Endothelial cell (in vitro differentiated cells): ENCODE measurements around the gene CSHL1. TPM values are rescaled to one million over a fixed set of nuclear protein-coding genes. Genes with fewer than 3 reads are reported as not detected.
"Not testable (repeated sequence)": the region's sequence is repeated elsewhere in the genome, so short reads cannot be mapped to it uniquely, and the experiment has no call there.

Experiments
- DNase-seq: peaks from one replicate; pipeline ENCODE4 v3.0.0; 2021; ENCODE audit warnings: low spot score
- H3K27ac Mint-ChIP-seq: one replicate; pipeline ENCODE4 v1.8.0; 2021; ENCODE audit warnings: mixed read lengths, inconsistent platforms; ENCODE audit not compliant: unreplicated experiment
- H3K27me3 Mint-ChIP-seq: one replicate; pipeline ENCODE4 v1.8.0; 2021; ENCODE audit warnings: mild to moderate bottlenecking, moderate library complexity, mixed read lengths, inconsistent platforms; ENCODE audit not compliant: unreplicated experiment
- H3K36me3 Mint-ChIP-seq: one replicate; pipeline ENCODE4 v1.8.0; 2021; ENCODE audit warnings: mild to moderate bottlenecking, low read depth, mixed read lengths, inconsistent platforms; ENCODE audit not compliant: unreplicated experiment
- H3K4me1 Mint-ChIP-seq: one replicate; pipeline ENCODE4 v1.8.0; 2021; ENCODE audit warnings: mild to moderate bottlenecking, mixed read lengths, inconsistent platforms; ENCODE audit not compliant: unreplicated experiment
- H3K4me3 Mint-ChIP-seq: one replicate; pipeline ENCODE4 v1.8.0; 2021; ENCODE audit warnings: mild to moderate bottlenecking, mixed read lengths, inconsistent platforms; ENCODE audit not compliant: unreplicated experiment
- H3K9me3 Mint-ChIP-seq: one replicate; pipeline ENCODE4 v1.8.0; 2021; ENCODE audit warnings: mixed read lengths, inconsistent platforms; ENCODE audit not compliant: unreplicated experiment
- total RNA-seq: library from RNA; stranded (reverse); fragmentation: NEBNext Ultra II Directional; extraction: Animal tissue kit (Norgen Biotek cat#: 25700); gene quantifications from one replicate; pipeline ENCODE4 v1.2.1, GENCODE V29; 2021; ENCODE audit not compliant: unreplicated experiment
- TF ChIP-seq, protein P1 (sequence below): fragments of 200-600 bp; sonication (generic); IDR thresholded peaks from one replicate; pipeline ENCODE4 v1.5.0; 2021; ENCODE audit warnings: antibody characterized with exemption; ENCODE audit not compliant: unreplicated experiment

The CSHL1 gene
- total RNA-seq, 1 donor from 2014 or later: not detected

DNA sequence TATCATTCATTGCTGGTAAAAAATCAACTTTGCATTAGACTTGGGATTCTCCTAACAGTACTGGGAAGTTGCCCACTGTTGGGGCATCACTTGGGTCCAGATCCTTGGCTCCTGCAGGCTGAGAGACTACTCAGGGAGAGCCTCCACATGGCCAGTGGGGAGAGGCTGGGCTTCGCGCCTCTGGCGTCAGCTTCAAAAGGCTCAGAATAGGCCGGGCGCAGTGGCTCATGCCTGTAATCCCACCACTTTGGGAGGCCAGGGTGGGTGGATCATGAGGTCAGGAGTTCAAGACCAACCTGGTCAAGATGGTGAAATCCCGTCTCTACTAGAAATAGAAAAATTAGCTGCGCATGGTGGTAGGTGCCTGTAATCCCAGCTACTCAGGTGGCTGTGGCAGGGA is 3.4 kb upstream of the CSHL1 start:
- Mint-ChIP-seq H3K9me3 (no peaks in the 10 kb centered on the region), H3K27me3 (peaks cover 8% of the 10 kb centered on the region), H3K27ac (no peak overlapping the region), H3K4me3 (no peak overlapping the region), H3K36me3 (no peaks in the 10 kb centered on the region), H3K4me1 (peaks cover 6% of the 10 kb centered on the region)
- TF ChIP-seq, protein P1, sequence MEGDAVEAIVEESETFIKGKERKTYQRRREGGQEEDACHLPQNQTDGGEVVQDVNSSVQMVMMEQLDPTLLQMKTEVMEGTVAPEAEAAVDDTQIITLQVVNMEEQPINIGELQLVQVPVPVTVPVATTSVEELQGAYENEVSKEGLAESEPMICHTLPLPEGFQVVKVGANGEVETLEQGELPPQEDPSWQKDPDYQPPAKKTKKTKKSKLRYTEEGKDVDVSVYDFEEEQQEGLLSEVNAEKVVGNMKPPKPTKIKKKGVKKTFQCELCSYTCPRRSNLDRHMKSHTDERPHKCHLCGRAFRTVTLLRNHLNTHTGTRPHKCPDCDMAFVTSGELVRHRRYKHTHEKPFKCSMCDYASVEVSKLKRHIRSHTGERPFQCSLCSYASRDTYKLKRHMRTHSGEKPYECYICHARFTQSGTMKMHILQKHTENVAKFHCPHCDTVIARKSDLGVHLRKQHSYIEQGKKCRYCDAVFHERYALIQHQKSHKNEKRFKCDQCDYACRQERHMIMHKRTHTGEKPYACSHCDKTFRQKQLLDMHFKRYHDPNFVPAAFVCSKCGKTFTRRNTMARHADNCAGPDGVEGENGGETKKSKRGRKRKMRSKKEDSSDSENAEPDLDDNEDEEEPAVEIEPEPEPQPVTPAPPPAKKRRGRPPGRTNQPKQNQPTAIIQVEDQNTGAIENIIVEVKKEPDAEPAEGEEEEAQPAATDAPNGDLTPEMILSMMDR: no peak
- DNase-seq: no peak

DNA sequence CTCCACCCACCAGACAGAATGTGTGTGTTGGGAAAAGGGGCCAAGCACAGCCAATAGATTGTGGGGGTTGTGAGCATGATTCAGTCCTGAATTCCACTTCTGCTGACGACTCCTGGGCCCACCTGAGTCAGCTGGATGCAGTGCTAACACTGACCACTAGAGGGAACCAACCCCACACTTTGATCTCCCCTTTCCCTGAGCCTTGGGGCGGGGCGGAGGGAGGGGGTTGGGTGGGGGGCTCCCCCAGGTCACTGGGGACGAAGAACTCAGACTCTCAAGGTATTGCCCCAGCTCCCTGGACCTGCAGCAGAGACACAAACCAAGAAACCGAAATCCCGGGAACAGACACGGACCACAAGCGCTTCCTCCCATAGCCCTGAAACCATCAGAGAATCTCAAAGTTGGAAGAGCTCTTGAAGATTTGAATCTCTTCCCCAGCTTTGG is 621 bp upstream of the CSHL1 start:
- Mint-ChIP-seq H3K27ac (no peak overlapping the region), H3K9me3 (no peaks in the 10 kb centered on the region), H3K27me3 (peaks cover 8% of the 10 kb centered on the region), H3K4me3 (no peak overlapping the region), H3K36me3 (no peaks in the 10 kb centered on the region), H3K4me1 (no peaks in the 10 kb centered on the region)
- TF ChIP-seq, protein P1: peak; percentile 90
- DNase-seq: peak; percentile 60

DNA sequence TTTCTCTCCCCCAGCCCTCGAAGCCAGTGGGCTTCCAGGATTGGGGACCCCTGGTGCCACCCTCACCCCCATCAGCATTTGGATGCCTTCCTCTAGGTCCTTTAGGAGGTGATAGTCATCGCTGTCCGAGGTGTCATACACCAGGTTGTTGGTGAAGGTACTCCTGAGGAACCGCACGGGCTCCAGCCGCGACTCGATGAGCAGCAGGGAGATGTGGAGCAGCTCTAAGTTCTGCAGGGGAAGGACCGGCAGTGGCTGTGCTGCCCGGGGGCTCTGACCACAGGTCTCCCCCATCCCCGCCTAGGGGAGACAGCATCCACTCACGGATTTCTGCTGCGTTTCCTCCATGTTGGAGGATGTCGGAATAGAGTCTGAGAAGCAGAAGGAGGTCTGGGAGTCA is 962 bp downstream of the CSHL1 start:
- peaks cover 5% of the 10 kb centered on the region for H3K27me3 Mint-ChIP-seq
- TF ChIP-seq, protein P1: no peak

DNA sequence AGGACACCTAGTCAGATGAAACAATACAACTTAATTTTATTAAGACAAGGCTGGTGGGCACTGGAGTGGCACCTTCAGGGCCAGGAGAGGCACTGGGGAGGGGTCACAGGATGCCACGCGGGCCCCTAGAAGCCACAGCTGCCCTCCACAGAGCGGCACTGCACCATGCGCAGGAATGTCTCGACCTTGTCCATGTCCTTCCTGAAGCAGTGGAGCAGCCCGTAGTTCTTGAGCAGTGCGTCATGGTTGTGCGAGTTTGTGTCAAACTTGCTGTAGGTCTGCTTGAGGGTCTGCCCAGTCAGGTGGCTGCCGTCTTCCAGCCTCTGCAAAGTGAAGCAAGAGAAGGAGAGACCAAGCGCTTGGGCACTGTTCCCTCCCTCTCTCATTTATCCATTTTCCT is 1.5 kb downstream of the CSHL1 start:
- not testable (repeated sequence) for DNase-seq, H3K4me3 Mint-ChIP-seq, H3K27ac Mint-ChIP-seq, H3K9me3 Mint-ChIP-seq, H3K36me3 Mint-ChIP-seq, H3K4me1 Mint-ChIP-seq, H3K27me3 Mint-ChIP-seq

More for the DNA sequence above, 962 bp downstream of the CSHL1 start:
- no peak overlapping the region for H3K4me3 Mint-ChIP-seq
- H3K27ac Mint-ChIP-seq: no peak overlapping the region
- DNase-seq: no peak
- H3K9me3 Mint-ChIP-seq: no peaks in the 10 kb centered on the region
- H3K4me1 Mint-ChIP-seq: no peaks in the 10 kb centered on the region
- no peaks in the 10 kb centered on the region for H3K36me3 Mint-ChIP-seq

DNA sequence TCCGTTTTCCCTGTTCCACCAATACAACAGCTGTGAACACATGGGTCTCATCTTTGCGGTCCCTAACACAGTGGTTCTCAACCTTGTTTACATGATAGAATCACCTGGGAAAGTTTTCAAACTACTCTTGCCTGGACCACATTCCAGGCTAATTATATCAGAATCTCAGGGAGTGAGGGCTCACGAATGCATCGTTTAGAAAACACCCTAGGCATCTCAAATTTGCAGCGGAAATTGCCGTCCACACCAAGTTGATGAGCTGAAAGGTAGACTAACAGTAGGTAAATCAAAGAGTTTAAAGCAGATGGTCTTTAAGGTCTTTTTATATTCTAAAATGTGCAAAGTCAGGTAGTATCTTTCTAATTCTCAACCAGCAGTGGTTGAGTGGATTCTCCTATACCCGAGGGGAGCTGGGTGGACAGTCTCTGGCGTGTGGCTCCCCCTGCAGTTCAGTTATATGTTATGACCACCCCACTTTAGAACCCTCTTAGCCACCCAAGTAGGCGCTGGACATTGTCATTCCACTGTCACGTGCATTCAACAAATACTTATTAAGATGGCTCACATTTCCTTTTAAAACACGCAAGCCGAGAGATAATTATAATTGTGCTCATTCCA is 3.8 kb downstream of the CSHL1 start:
- not testable (repeated sequence) for H3K4me3 Mint-ChIP-seq, H3K4me1 Mint-ChIP-seq, H3K27ac Mint-ChIP-seq, H3K36me3 Mint-ChIP-seq, H3K9me3 Mint-ChIP-seq, H3K27me3 Mint-ChIP-seq
- peak; percentile 49 for DNase-seq
- TF ChIP-seq, protein P1: peak; percentile 59

DNA sequence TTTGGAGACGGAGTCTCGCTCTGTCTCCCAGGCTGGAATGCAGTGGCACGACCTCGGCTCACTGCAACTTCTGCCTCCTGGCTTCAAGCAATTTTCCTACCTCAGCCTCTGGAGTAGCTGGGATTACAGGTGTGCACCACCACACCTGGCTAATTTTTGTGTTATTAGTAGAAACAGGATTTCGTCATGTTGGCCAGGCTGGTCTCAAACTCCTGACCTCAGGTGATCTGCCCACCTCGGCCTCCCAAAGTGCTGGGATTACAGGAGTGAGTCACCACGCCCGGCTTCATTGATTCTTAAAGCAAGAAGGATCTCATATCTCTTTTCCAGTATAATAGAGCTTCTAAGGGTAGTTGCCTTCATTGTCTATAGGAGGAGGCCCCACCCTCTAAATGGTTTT is 6.3 kb downstream of the CSHL1 start:
- H3K27ac Mint-ChIP-seq, H3K27me3 Mint-ChIP-seq, H3K9me3 Mint-ChIP-seq, H3K36me3 Mint-ChIP-seq, DNase-seq, H3K4me3 Mint-ChIP-seq, H3K4me1 Mint-ChIP-seq: not testable (repeated sequence)
